ENCODE results near the gene ZNF354C.

ZNF354C gene

DNA sequence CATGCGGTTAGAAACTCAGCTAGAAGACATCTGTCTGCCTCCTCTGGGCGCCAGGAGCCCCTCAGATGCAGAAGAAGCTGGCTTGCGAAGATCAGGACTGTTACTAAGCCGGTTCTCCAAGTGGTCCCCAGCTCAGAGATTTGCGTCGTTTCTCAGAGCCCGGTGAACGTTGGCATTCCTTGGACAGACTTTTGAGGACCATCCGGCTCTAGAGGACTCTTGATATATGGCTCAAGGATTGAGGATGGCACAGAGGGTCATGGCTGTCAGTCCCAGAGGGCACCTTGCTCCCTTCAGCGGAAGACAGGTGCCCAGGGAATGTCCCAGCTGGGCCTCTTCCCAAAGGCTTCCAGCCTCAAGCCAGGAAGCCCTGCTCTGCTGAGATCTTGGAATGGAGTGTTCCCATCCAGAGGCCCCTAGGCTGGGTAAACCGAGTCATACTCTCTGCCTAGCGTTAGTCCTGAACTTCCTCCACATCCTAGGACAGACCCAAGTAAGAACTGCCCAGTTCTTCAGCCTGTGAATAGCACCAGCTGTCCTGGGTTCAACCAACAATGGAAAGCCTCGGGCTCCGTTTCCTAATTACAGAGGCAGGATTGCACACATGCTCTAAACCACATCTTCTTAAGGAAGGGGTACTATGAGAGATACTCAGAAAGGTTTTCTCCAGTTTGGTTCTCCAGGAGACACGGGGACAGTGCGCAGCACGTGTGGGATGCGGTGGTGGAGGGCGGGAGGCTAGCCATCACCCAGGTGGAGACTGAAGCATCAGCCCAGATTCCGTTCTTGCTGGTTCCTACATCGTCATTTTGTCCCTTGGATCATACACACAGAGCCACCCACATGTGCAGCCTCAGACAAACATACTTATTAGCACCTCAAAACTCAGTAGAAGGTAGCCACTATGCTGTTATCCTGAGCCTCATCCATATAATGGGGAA is 51.4 kb downstream of the ZNF354C start:
- DNase-seq (ENCODE audit: low read depth): no peak
- no peak for TF ChIP-seq MAX (IDR thresholded peaks at IDR 0.05; ENCODE audit: low read depth, low read length)
- TF ChIP-seq POLR2A (IDR thresholded peaks at IDR 0.05; ENCODE audit: extremely low read depth, insufficient read length): no peak
- TF ChIP-seq MYC (IDR thresholded peaks at IDR 0.05; ENCODE audit: low read depth, low read length): no peak
- TF ChIP-seq CTCF (IDR thresholded peaks at IDR 0.05; ENCODE audit: low read depth, low read length): no peak
- no peak overlapping the region for H3K4me3 ChIP-seq (ENCODE audit: low read depth, low read length)

DNA sequence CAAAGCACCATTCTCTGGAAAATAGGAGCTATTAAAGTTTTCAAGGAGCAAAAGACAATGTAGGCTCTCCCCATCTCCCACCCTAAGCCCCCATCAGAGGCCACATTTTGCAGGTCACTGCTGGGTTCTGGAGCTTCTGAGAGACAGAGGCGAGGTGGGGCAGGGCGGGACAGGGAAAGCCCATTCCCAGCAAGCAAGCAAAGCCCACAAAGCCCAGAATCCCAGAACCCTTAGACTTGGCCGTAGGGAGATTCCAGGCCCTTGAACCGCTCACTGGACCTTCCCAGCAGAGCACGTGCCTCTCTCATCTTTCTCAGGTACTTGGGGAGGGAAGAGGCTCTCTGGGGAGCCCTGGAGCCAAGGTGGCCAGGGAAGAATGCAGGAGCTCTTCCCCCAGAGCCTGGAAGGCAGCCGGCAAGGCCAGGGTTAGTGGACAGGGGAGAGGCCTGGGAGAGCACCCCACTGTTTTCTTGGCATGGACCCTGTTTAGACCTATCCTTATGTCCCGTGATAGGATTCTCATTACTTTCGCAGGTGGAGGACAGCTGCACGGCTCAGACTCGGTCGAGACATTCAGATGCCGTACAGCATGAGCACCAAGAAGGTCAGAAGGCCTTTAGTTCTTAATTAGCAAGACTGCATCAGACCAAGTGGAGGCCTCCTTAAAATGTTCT is 52.4 kb downstream of the ZNF354C start:
- TF ChIP-seq MYC (IDR thresholded peaks at IDR 0.05; ENCODE audit: low read depth, low read length): no peak
- no peak for TF ChIP-seq MAX (IDR thresholded peaks at IDR 0.05; ENCODE audit: low read depth, low read length)
- TF ChIP-seq POLR2A (IDR thresholded peaks at IDR 0.05; ENCODE audit: extremely low read depth, insufficient read length): no peak
- no peak for TF ChIP-seq CTCF (IDR thresholded peaks at IDR 0.05; ENCODE audit: low read depth, low read length)
- no peak overlapping the region for H3K4me3 ChIP-seq (ENCODE audit: low read depth, low read length)
- DNase-seq (ENCODE audit: low read depth): no peak

- no peak for DNase-seq (ENCODE audit: low read depth)
- TF ChIP-seq CTCF (IDR thresholded peaks at IDR 0.05; ENCODE audit: low read depth, low read length) (no peak), MAX (IDR thresholded peaks at IDR 0.05; ENCODE audit: low read depth, low read length) (no peak), POLR2A (IDR thresholded peaks at IDR 0.05; ENCODE audit: extremely low read depth, insufficient read length) (no peak), MYC (IDR thresholded peaks at IDR 0.05; ENCODE audit: low read depth, low read length) (no peak)
- H3K4me3 ChIP-seq (ENCODE audit: low read depth, low read length): no peak overlapping the region
Measured at GRCh38 chr5:179113143-179113530, 53.0 kb downstream of the ZNF354C start.

- no peak overlapping the region for H3K4me3 ChIP-seq (ENCODE audit: low read depth, low read length)
- no peak for DNase-seq (ENCODE audit: low read depth)
- TF ChIP-seq MAX (IDR thresholded peaks at IDR 0.05; ENCODE audit: low read depth, low read length) (no peak), POLR2A (IDR thresholded peaks at IDR 0.05; ENCODE audit: extremely low read depth, insufficient read length) (no peak), MYC (IDR thresholded peaks at IDR 0.05; ENCODE audit: low read depth, low read length) (no peak), CTCF (IDR thresholded peaks at IDR 0.05; ENCODE audit: low read depth, low read length) (no peak)
Measured at GRCh38 chr5:179113945-179114641, 53.9 kb downstream of the ZNF354C start.

GRCh38 chr5:179114756-179115155 is 54.6 kb downstream of the ZNF354C start:
- no peak for DNase-seq (ENCODE audit: low read depth)
- TF ChIP-seq MYC (IDR thresholded peaks at IDR 0.05; ENCODE audit: low read depth, low read length): no peak
- TF ChIP-seq MAX (IDR thresholded peaks at IDR 0.05; ENCODE audit: low read depth, low read length): no peak
- TF ChIP-seq CTCF (IDR thresholded peaks at IDR 0.05; ENCODE audit: low read depth, low read length): no peak
- no peak for TF ChIP-seq POLR2A (IDR thresholded peaks at IDR 0.05; ENCODE audit: extremely low read depth, insufficient read length)
- no peak overlapping the region for H3K4me3 ChIP-seq (ENCODE audit: low read depth, low read length)

Data from NB4 (cell line).